HepG2 (cell line): ENCODE measurements around the gene CALML6. TPM values are rescaled to one million over a fixed set of nuclear protein-coding genes. Genes with fewer than 3 reads are reported as not detected.

Experiments
- ELF1 ChIP-seq: sonication (generic); formaldehyde crosslinking; IDR thresholded peaks from 2 replicates; pipeline ENCODE4 v1.4.0; 2020; ENCODE audit warnings: missing genetic modification reagents
- FIP1L1 ChIP-seq: fragments of 200-400 bp; formaldehyde crosslinking; IDR thresholded peaks from 2 replicates; pipeline ENCODE4 v1.6.1; 2018; ENCODE audit warnings: low read depth, mild to moderate bottlenecking, low read length, moderate library complexity, borderline replicate concordance; ENCODE audit not compliant: insufficient read depth
- FOXK2 ChIP-seq: fragments of 450-650 bp; IDR thresholded peaks from 2 replicates; pipeline ENCODE4 v1.6.1; 2016
- ISL2 ChIP-seq: sonication (generic); formaldehyde crosslinking; IDR thresholded peaks from 2 replicates; pipeline ENCODE4 v1.5.0; 2020; ENCODE audit warnings: missing genetic modification reagents
- MIER2 ChIP-seq: IDR thresholded peaks from 2 replicates; pipeline ENCODE4 v1.6.1; 2016; ENCODE audit warnings: missing biosample characterization, missing genetic modification reagents
- PITX1 ChIP-seq: sonication (generic); formaldehyde crosslinking; IDR thresholded peaks from 2 replicates; pipeline ENCODE4 v1.5.1; 2020; ENCODE audit warnings: mild to moderate bottlenecking, missing genetic modification reagents
- RBM39 ChIP-seq: fragments of 200-400 bp; formaldehyde crosslinking; IDR thresholded peaks from one replicate; pipeline ENCODE4 v1.6.1; 2018; ENCODE audit warnings: antibody characterized with exemption, mild to moderate bottlenecking, low read depth, low read length; ENCODE audit not compliant: poor library complexity, severe bottlenecking
- SAFB2 ChIP-seq: sonication (generic); formaldehyde crosslinking; IDR thresholded peaks from 2 replicates; pipeline ENCODE4 v1.5.1; 2020; ENCODE audit warnings: missing genetic modification reagents, low read depth, mild to moderate bottlenecking, borderline replicate concordance
- SNAPC2 ChIP-seq: sonication (generic); formaldehyde crosslinking; IDR thresholded peaks from 2 replicates; pipeline ENCODE4 v1.8.1; 2022; ENCODE audit warnings: mild to moderate bottlenecking, missing genetic modification reagents
- ZBTB7A ChIP-seq: sonication (generic); formaldehyde crosslinking; IDR thresholded peaks from 2 replicates; pipeline ENCODE4 v1.8.0; 2022; ENCODE audit warnings: mild to moderate bottlenecking, missing genetic modification reagents
- ZFAT ChIP-seq: sonication (generic); formaldehyde crosslinking; conservative IDR thresholded peaks from 2 replicates; pipeline ENCODE4 v1.8.1; 2023; ENCODE audit warnings: missing genetic modification reagents, inconsistent platforms
- ZFP62 ChIP-seq: sonication (generic); formaldehyde crosslinking; IDR thresholded peaks from 2 replicates; pipeline ENCODE4 v1.4.0; 2020; ENCODE audit warnings: missing genetic modification reagents
- ZNF180 ChIP-seq: sonication (generic); formaldehyde crosslinking; IDR thresholded peaks from 2 replicates; pipeline ENCODE4 v1.4.0; 2020; ENCODE audit warnings: low read depth, missing genetic modification reagents, borderline replicate concordance
- ZNF235 ChIP-seq: sonication (generic); formaldehyde crosslinking; IDR thresholded peaks from 2 replicates; pipeline ENCODE4 v1.8.1; 2023; ENCODE audit warnings: mild to moderate bottlenecking, missing genetic modification reagents, borderline replicate concordance
- ZNF562 ChIP-seq: sonication (generic); formaldehyde crosslinking; IDR thresholded peaks from 2 replicates; pipeline ENCODE4 v1.8.0; 2022; ENCODE audit warnings: missing genetic modification reagents, borderline replicate concordance
- ZNF589 ChIP-seq: sonication (generic); formaldehyde crosslinking; conservative IDR thresholded peaks from 2 replicates; pipeline ENCODE4 v1.8.0; 2022; ENCODE audit warnings: mild to moderate bottlenecking, moderate library complexity, missing genetic modification reagents
- ZNF772 ChIP-seq: sonication (generic); formaldehyde crosslinking; IDR thresholded peaks from 2 replicates; pipeline ENCODE4 v1.5.0; 2020; ENCODE audit warnings: mild to moderate bottlenecking, missing genetic modification reagents
- polyA plus RNA-seq, 8 experiments: library from polyadenylated mRNA; depleted of rRNA in 3 of 8; stranded (reverse) in 7 of 8; unstranded in 1 of 8; fragments of >200 nt; fragmentation: Illumina TruSeq in 4 of 8; extraction: Trizol in 4 of 8; gene quantifications; 2 replicates each; pipeline versions ENCODE4 v1.2.1 to v1.2.3, GENCODE V29; 2011 to 2016; ENCODE audit warnings: low read depth in 4 of 8, missing spikeins in 1 of 8, mixed read lengths in 1 of 8; ENCODE audit not compliant: insufficient read depth in 1 of 8
- total RNA-seq, 5 experiments: library from RNA; depleted of rRNA; stranded (reverse); fragments of >200 nt; fragmentation: Illumina TruSeq; extraction: Trizol; gene quantifications; 2 replicates each; pipeline ENCODE4 v1.2.3, GENCODE V29; 2016; ENCODE audit warnings: low read depth in 1 of 5
- TF ChIP-seq, protein P1 (sequence below): sonication (generic); formaldehyde crosslinking; IDR thresholded peaks from 2 replicates; pipeline ENCODE4 v1.8.1; 2023; ENCODE audit warnings: missing genetic modification reagents, inconsistent platforms, borderline replicate concordance
- TF ChIP-seq, protein P2 (sequence below): IDR thresholded peaks from 2 replicates; pipeline ENCODE4 v1.6.1; 2016; ENCODE audit warnings: mild to moderate bottlenecking
- TF ChIP-seq, protein P3 (sequence below): IDR thresholded peaks from 2 replicates; pipeline ENCODE4 v1.4.0; 2020; ENCODE audit warnings: mild to moderate bottlenecking, missing genetic modification reagents
- TF ChIP-seq, protein P4 (sequence below): sonication (generic); formaldehyde crosslinking; IDR thresholded peaks from 2 replicates; pipeline ENCODE4 v1.4.0; 2020; ENCODE audit warnings: missing genetic modification reagents

CALML6 gene
- total and polyA plus RNA-seq, 2 of the 13 experiments (the other 11 are each of a cell fraction or from before 2014, with no cell fraction given) = 0.11 to 0.12 TPM

DNA sequence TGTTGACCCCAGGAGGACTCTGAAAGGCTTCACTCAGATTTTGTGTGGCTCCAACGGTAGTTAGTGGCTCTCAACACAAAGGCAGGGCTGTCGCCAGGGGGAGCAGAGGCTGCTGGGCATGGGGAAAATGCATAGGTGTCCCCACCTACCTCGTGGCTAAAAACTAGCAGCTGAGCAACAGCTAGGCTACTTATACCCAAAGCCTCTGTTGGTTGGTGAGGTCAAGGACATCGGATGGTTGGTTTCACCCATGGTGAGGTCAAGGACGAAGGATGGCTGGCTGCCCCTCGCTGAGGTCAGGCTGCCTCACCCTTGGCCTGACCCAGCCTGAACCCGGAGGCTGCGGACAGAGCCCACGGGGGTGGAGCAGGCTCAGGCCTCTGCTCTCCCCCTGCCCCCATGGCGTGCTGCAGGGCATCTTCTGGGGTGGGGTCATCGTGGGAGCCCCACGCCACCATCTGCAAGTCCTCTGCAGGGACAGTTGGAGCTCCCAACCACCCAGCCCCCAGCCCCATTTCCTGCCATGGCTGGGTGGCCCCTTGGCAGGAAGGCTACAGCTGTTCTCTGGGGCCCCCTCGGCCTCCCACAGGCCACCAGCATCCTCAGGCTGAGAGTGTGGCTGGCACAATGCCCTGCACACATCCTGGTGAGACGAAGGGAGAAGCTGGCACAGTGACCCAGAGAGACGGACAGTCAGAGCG, 15.6 kb upstream of the CALML6 start (continued):
- no peak for TF ChIP-seq SNAPC2
- TF ChIP-seq ZFP62 = no peak
- TF ChIP-seq, protein P1, sequence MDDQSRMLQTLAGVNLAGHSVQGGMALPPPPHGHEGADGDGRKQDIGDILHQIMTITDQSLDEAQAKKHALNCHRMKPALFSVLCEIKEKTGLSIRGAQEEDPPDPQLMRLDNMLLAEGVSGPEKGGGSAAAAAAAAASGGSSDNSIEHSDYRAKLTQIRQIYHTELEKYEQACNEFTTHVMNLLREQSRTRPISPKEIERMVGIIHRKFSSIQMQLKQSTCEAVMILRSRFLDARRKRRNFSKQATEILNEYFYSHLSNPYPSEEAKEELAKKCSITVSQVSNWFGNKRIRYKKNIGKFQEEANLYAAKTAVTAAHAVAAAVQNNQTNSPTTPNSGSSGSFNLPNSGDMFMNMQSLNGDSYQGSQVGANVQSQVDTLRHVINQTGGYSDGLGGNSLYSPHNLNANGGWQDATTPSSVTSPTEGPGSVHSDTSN (CRISPR knock-in tag) = no peak
- TF ChIP-seq ZNF562 (CRISPR knock-in tag) = no peak
- no peak for TF ChIP-seq ISL2 (CRISPR knock-in tag)
- no peak for TF ChIP-seq RBM39
- TF ChIP-seq, protein P2, sequence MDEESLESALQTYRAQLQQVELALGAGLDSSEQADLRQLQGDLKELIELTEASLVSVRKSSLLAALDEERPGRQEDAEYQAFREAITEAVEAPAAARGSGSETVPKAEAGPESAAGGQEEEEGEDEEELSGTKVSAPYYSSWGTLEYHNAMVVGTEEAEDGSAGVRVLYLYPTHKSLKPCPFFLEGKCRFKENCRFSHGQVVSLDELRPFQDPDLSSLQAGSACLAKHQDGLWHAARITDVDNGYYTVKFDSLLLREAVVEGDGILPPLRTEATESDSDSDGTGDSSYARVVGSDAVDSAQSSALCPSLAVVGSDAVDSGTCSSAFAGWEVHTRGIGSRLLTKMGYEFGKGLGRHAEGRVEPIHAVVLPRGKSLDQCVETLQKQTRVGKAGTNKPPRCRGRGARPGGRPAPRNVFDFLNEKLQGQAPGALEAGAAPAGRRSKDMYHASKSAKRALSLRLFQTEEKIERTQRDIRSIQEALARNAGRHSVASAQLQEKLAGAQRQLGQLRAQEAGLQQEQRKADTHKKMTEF (CRISPR knock-in tag) = peak; percentile 31; the same call in 1 of the 2 replicates
- 0 out of 2 replicates have a peak, but pooled peaks have one; percentile 42 for TF ChIP-seq PITX1
- no peak for TF ChIP-seq SAFB2
- TF ChIP-seq ELF1 (CRISPR knock-in tag) = 0 out of 2 replicates have a peak, but pooled peaks have one; percentile 16
- TF ChIP-seq ZNF772 (CRISPR knock-in tag) = no peak
- TF ChIP-seq FIP1L1 = no peak
- no peak for TF ChIP-seq MIER2 (CRISPR knock-in tag)
- TF ChIP-seq FOXK2 = no peak
- TF ChIP-seq, protein P3, sequence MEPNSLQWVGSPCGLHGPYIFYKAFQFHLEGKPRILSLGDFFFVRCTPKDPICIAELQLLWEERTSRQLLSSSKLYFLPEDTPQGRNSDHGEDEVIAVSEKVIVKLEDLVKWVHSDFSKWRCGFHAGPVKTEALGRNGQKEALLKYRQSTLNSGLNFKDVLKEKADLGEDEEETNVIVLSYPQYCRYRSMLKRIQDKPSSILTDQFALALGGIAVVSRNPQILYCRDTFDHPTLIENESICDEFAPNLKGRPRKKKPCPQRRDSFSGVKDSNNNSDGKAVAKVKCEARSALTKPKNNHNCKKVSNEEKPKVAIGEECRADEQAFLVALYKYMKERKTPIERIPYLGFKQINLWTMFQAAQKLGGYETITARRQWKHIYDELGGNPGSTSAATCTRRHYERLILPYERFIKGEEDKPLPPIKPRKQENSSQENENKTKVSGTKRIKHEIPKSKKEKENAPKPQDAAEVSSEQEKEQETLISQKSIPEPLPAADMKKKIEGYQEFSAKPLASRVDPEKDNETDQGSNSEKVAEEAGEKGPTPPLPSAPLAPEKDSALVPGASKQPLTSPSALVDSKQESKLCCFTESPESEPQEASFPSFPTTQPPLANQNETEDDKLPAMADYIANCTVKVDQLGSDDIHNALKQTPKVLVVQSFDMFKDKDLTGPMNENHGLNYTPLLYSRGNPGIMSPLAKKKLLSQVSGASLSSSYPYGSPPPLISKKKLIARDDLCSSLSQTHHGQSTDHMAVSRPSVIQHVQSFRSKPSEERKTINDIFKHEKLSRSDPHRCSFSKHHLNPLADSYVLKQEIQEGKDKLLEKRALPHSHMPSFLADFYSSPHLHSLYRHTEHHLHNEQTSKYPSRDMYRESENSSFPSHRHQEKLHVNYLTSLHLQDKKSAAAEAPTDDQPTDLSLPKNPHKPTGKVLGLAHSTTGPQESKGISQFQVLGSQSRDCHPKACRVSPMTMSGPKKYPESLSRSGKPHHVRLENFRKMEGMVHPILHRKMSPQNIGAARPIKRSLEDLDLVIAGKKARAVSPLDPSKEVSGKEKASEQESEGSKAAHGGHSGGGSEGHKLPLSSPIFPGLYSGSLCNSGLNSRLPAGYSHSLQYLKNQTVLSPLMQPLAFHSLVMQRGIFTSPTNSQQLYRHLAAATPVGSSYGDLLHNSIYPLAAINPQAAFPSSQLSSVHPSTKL = 0 out of 2 replicates have a peak, but pooled peaks have one; percentile 13
- no peak for TF ChIP-seq ZNF180 (CRISPR knock-in tag)
- no peak for TF ChIP-seq ZFAT (CRISPR knock-in tag)
- 0 out of 2 replicates have a peak, but pooled peaks have one; percentile 23 for TF ChIP-seq ZBTB7A (CRISPR knock-in tag)
- TF ChIP-seq, protein P4, sequence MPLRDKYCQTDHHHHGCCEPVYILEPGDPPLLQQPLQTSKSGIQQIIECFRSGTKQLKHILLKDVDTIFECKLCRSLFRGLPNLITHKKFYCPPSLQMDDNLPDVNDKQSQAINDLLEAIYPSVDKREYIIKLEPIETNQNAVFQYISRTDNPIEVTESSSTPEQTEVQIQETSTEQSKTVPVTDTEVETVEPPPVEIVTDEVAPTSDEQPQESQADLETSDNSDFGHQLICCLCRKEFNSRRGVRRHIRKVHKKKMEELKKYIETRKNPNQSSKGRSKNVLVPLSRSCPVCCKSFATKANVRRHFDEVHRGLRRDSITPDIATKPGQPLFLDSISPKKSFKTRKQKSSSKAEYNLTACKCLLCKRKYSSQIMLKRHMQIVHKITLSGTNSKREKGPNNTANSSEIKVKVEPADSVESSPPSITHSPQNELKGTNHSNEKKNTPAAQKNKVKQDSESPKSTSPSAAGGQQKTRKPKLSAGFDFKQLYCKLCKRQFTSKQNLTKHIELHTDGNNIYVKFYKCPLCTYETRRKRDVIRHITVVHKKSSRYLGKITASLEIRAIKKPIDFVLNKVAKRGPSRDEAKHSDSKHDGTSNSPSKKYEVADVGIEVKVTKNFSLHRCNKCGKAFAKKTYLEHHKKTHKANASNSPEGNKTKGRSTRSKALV (CRISPR knock-in tag) = no peak
- TF ChIP-seq ZNF235 = no peak
- TF ChIP-seq ZNF589 (CRISPR knock-in tag) = no peak
